Mammary epithelial cell (primary cell): ENCODE data around the gene TENM3.

Experiments used
- CTCF ChIP-seq, 2 donors: IDR thresholded peaks in 1 of 2; conservative IDR thresholded peaks in 1 of 2; 2 replicates each; pipeline ENCODE4 v1.5.1; 2011 to 2012; ENCODE audit warnings: inconsistent platforms in 2 of 2, low read length in 2 of 2, mild to moderate bottlenecking in 2 of 2, control low read depth in 1 of 2, low read depth in 1 of 2; ENCODE audit not compliant: insufficient read depth in 1 of 2; ENCODE audit errors: extremely low read depth in 1 of 2
- EZH2 ChIP-seq: IDR thresholded peaks from 2 replicates; pipeline ENCODE4 v1.6.1; 2012; ENCODE audit warnings: low read length, inconsistent platforms, borderline replicate concordance

GRCh38 chr4:182653596-182653995 lies 410.4 kb downstream of the TENM3 start:
- TF ChIP-seq EZH2, result no peak
- no peak for TF ChIP-seq CTCF (conservative IDR thresholded peaks at IDR 0.05 in 1 of 2, IDR thresholded peaks at IDR 0.05 in 1 of 2; ENCODE audit: extremely low read depth in 1 of 2, insufficient read depth in 1 of 2, low read depth in 1 of 2, low read length in 2 of 2)
